ENCODE measurements around the gene NR2C2AP.

DNA sequence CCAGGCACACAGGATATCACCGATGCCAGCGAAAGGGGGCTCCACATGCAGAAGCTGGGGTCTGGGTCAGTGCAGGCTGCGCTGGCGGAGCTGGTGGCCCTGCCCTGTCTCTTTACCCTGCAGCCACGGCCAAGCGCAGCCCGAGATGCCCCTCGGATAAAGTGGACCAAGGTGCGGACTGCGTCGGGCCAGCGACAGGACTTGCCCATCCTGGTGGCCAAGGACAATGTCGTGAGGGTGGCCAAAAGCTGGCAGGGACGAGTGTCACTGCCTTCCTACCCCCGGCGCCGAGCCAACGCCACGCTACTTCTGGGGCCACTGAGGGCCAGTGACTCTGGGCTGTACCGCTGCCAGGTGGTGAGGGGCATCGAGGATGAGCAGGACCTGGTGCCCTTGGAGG is 15.7 kb upstream of the NR2C2AP start:
- TF ChIP-seq, protein P1, sequence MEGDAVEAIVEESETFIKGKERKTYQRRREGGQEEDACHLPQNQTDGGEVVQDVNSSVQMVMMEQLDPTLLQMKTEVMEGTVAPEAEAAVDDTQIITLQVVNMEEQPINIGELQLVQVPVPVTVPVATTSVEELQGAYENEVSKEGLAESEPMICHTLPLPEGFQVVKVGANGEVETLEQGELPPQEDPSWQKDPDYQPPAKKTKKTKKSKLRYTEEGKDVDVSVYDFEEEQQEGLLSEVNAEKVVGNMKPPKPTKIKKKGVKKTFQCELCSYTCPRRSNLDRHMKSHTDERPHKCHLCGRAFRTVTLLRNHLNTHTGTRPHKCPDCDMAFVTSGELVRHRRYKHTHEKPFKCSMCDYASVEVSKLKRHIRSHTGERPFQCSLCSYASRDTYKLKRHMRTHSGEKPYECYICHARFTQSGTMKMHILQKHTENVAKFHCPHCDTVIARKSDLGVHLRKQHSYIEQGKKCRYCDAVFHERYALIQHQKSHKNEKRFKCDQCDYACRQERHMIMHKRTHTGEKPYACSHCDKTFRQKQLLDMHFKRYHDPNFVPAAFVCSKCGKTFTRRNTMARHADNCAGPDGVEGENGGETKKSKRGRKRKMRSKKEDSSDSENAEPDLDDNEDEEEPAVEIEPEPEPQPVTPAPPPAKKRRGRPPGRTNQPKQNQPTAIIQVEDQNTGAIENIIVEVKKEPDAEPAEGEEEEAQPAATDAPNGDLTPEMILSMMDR (IDR thresholded peaks at IDR 0.05) = no peak
- TF ChIP-seq POLR2A (IDR thresholded peaks at IDR 0.05) = no peak

Data from Peyer's patch (tissue), 4 donors.